ENCODE results near the gene ROCK2. TPM values are rescaled to one million over a fixed set of nuclear protein-coding genes. Genes with fewer than 3 reads are reported as not detected.

ROCK2 gene
- total RNA-seq, 1 donor from 2014 or later = 45.1 TPM

DNA sequence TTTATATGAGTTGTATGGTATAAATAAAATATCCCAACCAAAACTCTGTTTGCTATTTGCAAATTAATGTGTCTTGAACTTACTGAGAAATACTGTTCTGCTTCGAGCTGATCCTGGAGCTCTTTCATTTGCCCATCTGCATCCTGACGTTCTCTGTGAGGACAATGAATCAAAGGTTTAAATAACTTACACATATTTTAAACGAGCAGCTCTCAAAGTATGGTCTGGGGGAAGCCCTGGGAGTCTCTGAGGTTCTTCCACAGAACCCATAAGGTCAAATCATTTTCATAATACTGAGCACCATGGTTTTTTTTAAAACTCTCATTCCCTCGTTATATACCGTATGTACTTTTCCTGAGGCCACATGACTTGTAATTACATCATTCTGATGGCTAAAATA is 142.5 kb downstream of the ROCK2 start:
- Histone ChIP-seq H3K79me2 (ENCODE audit: insufficient read depth, low read length) (no peaks in the 10 kb centered on the region), H3K9me3 (ENCODE audit: insufficient read depth, low read depth, low read length) (no peaks in the 10 kb centered on the region), H2AFZ (ENCODE audit: low read depth, low read length) (no peak overlapping the region), H3K27me3 (ENCODE audit: insufficient read depth, low read length) (no peaks in the 10 kb centered on the region), H3K36me3 (ENCODE audit: insufficient read depth, low read length) (peaks cover 29% of the 10 kb centered on the region), H3K9ac (ENCODE audit: low read length) (no peak overlapping the region), H3K4me3 (ENCODE audit: insufficient read depth, low read depth, low read length) (no peak overlapping the region), H3K4me1 (ENCODE audit: insufficient read depth, low read length) (peaks cover 7% of the 10 kb centered on the region), H4K20me1 (ENCODE audit: insufficient read depth, low read length) (no peaks in the 10 kb centered on the region), H3K4me2 (ENCODE audit: low read length) (no peak overlapping the region), H3K27ac (ENCODE audit: low read depth, low read length) (no peak overlapping the region)
- Mint-ChIP-seq H3K4me1 (ENCODE audit: low read depth, unreplicated experiment) (peaks cover 5% of the 10 kb centered on the region), H3K27ac (ENCODE audit: unreplicated experiment) (no peak overlapping the region), H3K27me3 (ENCODE audit: low read depth, unreplicated experiment) (no peaks in the 10 kb centered on the region), H3K9me3 (ENCODE audit: unreplicated experiment) (no peaks in the 10 kb centered on the region), H3K36me3 (ENCODE audit: low read depth, unreplicated experiment) (peaks cover 2% of the 10 kb centered on the region), H3K4me3 (ENCODE audit: unreplicated experiment) (no peak overlapping the region)
- FAIRE-seq (no peak), DNase-seq (ENCODE audit: low read depth) (no peak)
- TF ChIP-seq CTCF (IDR thresholded peaks at IDR 0.05; ENCODE audit: insufficient read depth, low read depth, low read length) = no peak
- TF ChIP-seq EZH2 (IDR thresholded peaks at IDR 0.05; ENCODE audit: insufficient read depth, low read length) = no peak

- no peaks in the 10 kb centered on the region for H3K9me3 ChIP-seq (ENCODE audit: insufficient read depth, low read depth, low read length)
- DNase-seq (ENCODE audit: low read depth) (no peak), FAIRE-seq (no peak)
- Mint-ChIP-seq H3K9me3 (ENCODE audit: unreplicated experiment) (no peaks in the 10 kb centered on the region), H3K36me3 (ENCODE audit: low read depth, unreplicated experiment) (peaks cover 2% of the 10 kb centered on the region), H3K27ac (ENCODE audit: unreplicated experiment) (no peak overlapping the region), H3K4me3 (ENCODE audit: unreplicated experiment) (no peak overlapping the region), H3K4me1 (ENCODE audit: low read depth, unreplicated experiment) (peaks cover 5% of the 10 kb centered on the region), H3K27me3 (ENCODE audit: low read depth, unreplicated experiment) (no peaks in the 10 kb centered on the region)
- peaks cover 7% of the 10 kb centered on the region for H3K4me1 ChIP-seq (ENCODE audit: insufficient read depth, low read length)
- H2AFZ ChIP-seq (ENCODE audit: low read depth, low read length) = no peak overlapping the region
- no peak overlapping the region for H3K27ac ChIP-seq (ENCODE audit: low read depth, low read length)
- TF ChIP-seq CTCF (IDR thresholded peaks at IDR 0.05; ENCODE audit: insufficient read depth, low read depth, low read length) (no peak), EZH2 (IDR thresholded peaks at IDR 0.05; ENCODE audit: insufficient read depth, low read length) (no peak)
- peaks cover 39% of the 10 kb centered on the region for H3K36me3 ChIP-seq (ENCODE audit: insufficient read depth, low read length)
- no peaks in the 10 kb centered on the region for H3K27me3 ChIP-seq (ENCODE audit: insufficient read depth, low read length)
- H3K4me2 ChIP-seq (ENCODE audit: low read length) = no peak overlapping the region
- H4K20me1 ChIP-seq (ENCODE audit: insufficient read depth, low read length) = no peaks in the 10 kb centered on the region
- H3K9ac ChIP-seq (ENCODE audit: low read length) = no peak overlapping the region
- no peak overlapping the region for H3K4me3 ChIP-seq (ENCODE audit: insufficient read depth, low read depth, low read length)
- H3K79me2 ChIP-seq (ENCODE audit: insufficient read depth, low read length) = no peaks in the 10 kb centered on the region
Measured at GRCh38 chr2:11200651-11201050, 143.8 kb downstream of the ROCK2 start.

DNA sequence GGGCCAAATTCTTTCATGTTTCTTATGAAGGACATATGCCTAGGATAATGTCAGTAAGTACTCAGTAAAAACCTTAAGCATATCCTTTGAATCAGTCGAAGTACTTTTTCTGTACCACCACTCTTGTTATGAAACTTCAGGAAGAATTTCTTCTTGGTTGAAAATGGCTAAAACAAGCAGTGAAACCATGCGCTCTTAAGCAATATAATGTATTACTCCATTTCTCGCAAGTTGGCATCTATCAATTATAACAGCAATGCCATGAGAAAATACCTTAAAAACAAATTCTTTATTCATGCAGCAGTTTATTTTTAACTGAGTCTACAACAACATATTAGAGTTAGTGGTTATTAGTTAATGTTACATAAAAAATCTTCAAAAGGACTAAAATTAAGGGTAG is 148.2 kb downstream of the ROCK2 start:
- Histone ChIP-seq H2AFZ (ENCODE audit: low read depth, low read length) (no peak overlapping the region), H3K27me3 (ENCODE audit: insufficient read depth, low read length) (no peaks in the 10 kb centered on the region), H3K79me2 (ENCODE audit: insufficient read depth, low read length) (no peaks in the 10 kb centered on the region), H3K4me2 (ENCODE audit: low read length) (no peak overlapping the region), H3K9me3 (ENCODE audit: insufficient read depth, low read depth, low read length) (no peaks in the 10 kb centered on the region), H4K20me1 (ENCODE audit: insufficient read depth, low read length) (no peaks in the 10 kb centered on the region), H3K9ac (ENCODE audit: low read length) (no peak overlapping the region), H3K27ac (ENCODE audit: low read depth, low read length) (no peak overlapping the region), H3K36me3 (ENCODE audit: insufficient read depth, low read length) (peaks cover 48% of the 10 kb centered on the region), H3K4me1 (ENCODE audit: insufficient read depth, low read length) (no peaks in the 10 kb centered on the region), H3K4me3 (ENCODE audit: insufficient read depth, low read depth, low read length) (no peak overlapping the region)
- TF ChIP-seq CTCF (IDR thresholded peaks at IDR 0.05; ENCODE audit: insufficient read depth, low read depth, low read length) = no peak
- FAIRE-seq = no peak
- H3K27ac Mint-ChIP-seq (ENCODE audit: unreplicated experiment) = no peak overlapping the region
- no peak for DNase-seq (ENCODE audit: low read depth)
- H3K4me3 Mint-ChIP-seq (ENCODE audit: unreplicated experiment) = no peak overlapping the region
- no peaks in the 10 kb centered on the region for H3K9me3 Mint-ChIP-seq (ENCODE audit: unreplicated experiment)
- no peaks in the 10 kb centered on the region for H3K4me1 Mint-ChIP-seq (ENCODE audit: low read depth, unreplicated experiment)
- H3K27me3 Mint-ChIP-seq (ENCODE audit: low read depth, unreplicated experiment) = no peaks in the 10 kb centered on the region
- no peaks in the 10 kb centered on the region for H3K36me3 Mint-ChIP-seq (ENCODE audit: low read depth, unreplicated experiment)
